A549 (cell line): ENCODE results near the gene TMEM158. TPM values are rescaled to one million over a fixed set of nuclear protein-coding genes. Genes with fewer than 3 reads are reported as not detected.

Experiments
- ATAC-seq, 2 experiments: fragments of 200-7000 bp in 1 of 2; fragments of >200 bp in 1 of 2; cut with Nextera tagmentation in 1 of 2; cut with Tn5 transposase in 1 of 2; 3 replicates each; pipeline versions ENCODE4 v1.8.0 to v1.9.1; 2018 to 2020; ENCODE audit warnings: mild to moderate bottlenecking in 1 of 2, moderate library complexity in 1 of 2
- CTCF ChIA-PET: fragments of 300-600 bp; sonication (Branson Sonifier 250); formaldehyde crosslinking; extraction: SDS; loops from one replicate; lab custom pipeline; 2021; ENCODE audit warnings: antibody characterized with exemption, inconsistent platforms; lab: Yijun Ruan, JAX
- POLR2A ChIA-PET: fragments of 350-600 bp; formaldehyde crosslinking; extraction: SDS; loops from one replicate; lab custom pipeline; 2021; ENCODE audit warnings: antibody characterized with exemption, inconsistent platforms; lab: Yijun Ruan, JAX
- DNase-seq, 2 experiments: peaks; one replicate each; pipeline versions ENCODE4 v3.0.0 to v3.0.0-alpha.2; 2011 to 2016; ENCODE audit warnings: low read depth in 1 of 2, low spot score in 1 of 2
- FAIRE-seq: peaks from 2 replicates; lab custom pipeline; 2011; peaks lifted over from hg19 to GRCh38; lab: Jason Lieb, UNC
- H3K27ac ChIP-seq, 2 experiments: fragments of >200 bp; sonication (Bioruptor Twin); formaldehyde crosslinking; 3 replicates each; pipeline ENCODE4 v1.5.1; 2016 to 2017
- H3K4me1 ChIP-seq: fragments of >200 bp; sonication (Bioruptor Twin); formaldehyde crosslinking; 3 replicates; pipeline ENCODE4 v1.6.1; 2016
- H3K4me2 ChIP-seq: fragments of >200 bp; sonication (Bioruptor Twin); formaldehyde crosslinking; 3 replicates; pipeline ENCODE4 v1.6.1; 2016
- H3K4me3 ChIP-seq: fragments of >200 bp; sonication (Bioruptor Twin); formaldehyde crosslinking; 3 replicates; pipeline ENCODE4 v1.5.1; 2016
- H3K9me3 ChIP-seq: fragments of >200 bp; sonication (Bioruptor Twin); formaldehyde crosslinking; 3 replicates; pipeline ENCODE4 v1.6.1; 2016
- CBX8 ChIP-seq: fragments of 200-600 bp; sonication (generic); IDR thresholded peaks from 2 replicates; pipeline ENCODE4 v1.6.1; 2016
- ELK1 ChIP-seq: fragments of 150-350 bp; IDR thresholded peaks from 2 replicates; pipeline ENCODE4 v1.6.1; 2014; ENCODE audit warnings: low read depth, mild to moderate bottlenecking, low read length
- FOSL2 ChIP-seq, 2 experiments: fragments of 450-650 bp in 1 of 2; fragments of >200 bp in 1 of 2; sonication (Bioruptor Twin) in 1 of 2; formaldehyde crosslinking; IDR thresholded peaks; 2 replicates each; pipeline versions ENCODE4 v1.5.0 to v1.6.1; 2016 to 2020; ENCODE audit warnings: mild to moderate bottlenecking in 1 of 2, moderate library complexity in 1 of 2
- FOXS1 ChIP-seq: fragments of 250-450 bp; sonication (Bioruptor Pico); IDR thresholded peaks from 2 replicates; pipeline ENCODE4 v1.5.0; 2020; ENCODE audit warnings: mild to moderate bottlenecking, moderate library complexity
- JUN ChIP-seq, 2 experiments: fragments of >200 bp; sonication (Bioruptor Twin); formaldehyde crosslinking; IDR thresholded peaks; 2 replicates in 1 of 2; 3 replicates in 1 of 2; pipeline ENCODE4 v1.6.1; 2016 to 2017
- JUNB ChIP-seq: fragments of >200 bp; sonication (Bioruptor Twin); formaldehyde crosslinking; IDR thresholded peaks from 2 replicates; pipeline ENCODE4 v1.6.1; 2016
- KDM1A ChIP-seq: fragments of 200-600 bp; sonication (generic); IDR thresholded peaks from 2 replicates; pipeline ENCODE4 v1.6.1; 2016; ENCODE audit warnings: low read depth, mild to moderate bottlenecking
- KDM5A ChIP-seq: fragments of 200-600 bp; sonication (generic); IDR thresholded peaks from 2 replicates; pipeline ENCODE4 v1.6.1; 2016; ENCODE audit warnings: antibody characterized with exemption, mild to moderate bottlenecking
- MAZ ChIP-seq: fragments of 150-350 bp; IDR thresholded peaks from 2 replicates; pipeline ENCODE4 v1.6.1; 2014; ENCODE audit warnings: antibody characterized with exemption, low read depth, low read length, borderline replicate concordance
- NFE2L2 ChIP-seq: fragments of 150-350 bp; conservative IDR thresholded peaks from 2 replicates; pipeline ENCODE4 v1.6.1; 2014; ENCODE audit warnings: low read length
- RAD21 ChIP-seq, 2 experiments: fragments of >200 bp in 1 of 2; sonication (Bioruptor Twin) in 1 of 2; formaldehyde crosslinking in 1 of 2; IDR thresholded peaks in 1 of 2; conservative IDR thresholded peaks in 1 of 2; 2 replicates in 1 of 2; 3 replicates in 1 of 2; pipeline ENCODE4 v1.6.1; 2012 to 2018; ENCODE audit warnings: inconsistent platforms in 1 of 2
- RFX5 ChIP-seq: fragments of 450-650 bp; IDR thresholded peaks from 2 replicates; pipeline ENCODE4 v1.7.1; 2014; ENCODE audit warnings: antibody characterized with exemption, mild to moderate bottlenecking, moderate library complexity
- TFCP2L1 ChIP-seq: fragments of 250-450 bp; sonication (Bioruptor Pico); IDR thresholded peaks from 2 replicates; pipeline ENCODE4 v1.5.0; 2021; ENCODE audit warnings: mild to moderate bottlenecking
- ZFP36 ChIP-seq: fragments of 450-650 bp; IDR thresholded peaks from 2 replicates; pipeline ENCODE4 v1.6.1; 2014; ENCODE audit warnings: borderline replicate concordance; ENCODE audit not compliant: partially characterized antibody
- ZSCAN20 ChIP-seq: fragments of 250-450 bp; sonication (Bioruptor Pico); IDR thresholded peaks from 2 replicates; pipeline ENCODE4 v1.8.0; 2022; ENCODE audit warnings: mild to moderate bottlenecking, moderate library complexity
- WGBS: methylation state at CpG from one replicate; pipeline ENCODE4 v1.1.6; 2017; ENCODE audit errors: missing lambda C conversion rate; 5-methylcytosine and 5-hydroxymethylcytosine counted together
- polyA plus RNA-seq, 4 experiments: library from polyadenylated mRNA; depleted of rRNA in 3 of 4; stranded (reverse); fragments of >200 nt; fragmentation: RNase III in 1 of 4; extraction: RNeasy Plus Mini Kit Qiagen cat#74134 plus additional on column Dnase treatment in 1 of 4; gene quantifications; 2 replicates in 3 of 4; 3 replicates in 1 of 4; pipeline ENCODE4 v1.2.3, GENCODE V29; 2011 to 2017
- TF ChIP-seq, protein P1 (sequence below): fragments of 450-650 bp; IDR thresholded peaks from 2 replicates; pipeline ENCODE4 v1.6.1; 2014; ENCODE audit warnings: antibody characterized with exemption
- TF ChIP-seq, protein P2 (sequence below): fragments of >200 bp; sonication (Bioruptor Twin); formaldehyde crosslinking; IDR thresholded peaks from 3 replicates; pipeline ENCODE4 v1.6.1; 2016
- TF ChIP-seq, protein P3 (sequence below): fragments of 250-450 bp; sonication (Bioruptor Pico); IDR thresholded peaks from 2 replicates; pipeline ENCODE4 v1.5.0; 2020; ENCODE audit warnings: low read depth, mild to moderate bottlenecking, moderate library complexity

Gene TMEM158
- polyA plus RNA-seq, 2 of the 4 experiments (the other 2 are of a cell fraction): 1.8 to 3.4 TPM

GRCh38 chr3:45272032-45272810 lies 46.1 kb upstream of the TMEM158 start:
- peaks cover 6% of the 10 kb centered on the region; the same call in 1 of the 3 replicates for H3K4me1 ChIP-seq
- no peaks in the 10 kb centered on the region; the same call in 2 of the 3 replicates for H3K9me3 ChIP-seq
- no peak overlapping the region for H3K4me2 ChIP-seq
- no peak overlapping the region for H3K4me3 ChIP-seq
- FAIRE-seq (no peak), DNase-seq (no peak), ATAC-seq (no peak)
- POLR2A ChIA-PET: no interaction called here
- WGBS: 76% methylated on average over 6 of the region's 6 CpGs
- TF ChIP-seq CBX8 (no peak), KDM5A (no peak), TFCP2L1 (CRISPR knock-in tag) (no peak), RAD21 (conservative IDR thresholded peaks at IDR 0.05 in 1 of 2, IDR thresholded peaks at IDR 0.05 in 1 of 2) (no peak), FOSL2 (IDR thresholded peaks at IDR 0.05) (no peak), FOSL2 (CRISPR knock-in tag; IDR thresholded peaks at IDR 0.05) (no peak), JUNB (no peak), MAZ (no peak)
- TF ChIP-seq, protein P1, sequence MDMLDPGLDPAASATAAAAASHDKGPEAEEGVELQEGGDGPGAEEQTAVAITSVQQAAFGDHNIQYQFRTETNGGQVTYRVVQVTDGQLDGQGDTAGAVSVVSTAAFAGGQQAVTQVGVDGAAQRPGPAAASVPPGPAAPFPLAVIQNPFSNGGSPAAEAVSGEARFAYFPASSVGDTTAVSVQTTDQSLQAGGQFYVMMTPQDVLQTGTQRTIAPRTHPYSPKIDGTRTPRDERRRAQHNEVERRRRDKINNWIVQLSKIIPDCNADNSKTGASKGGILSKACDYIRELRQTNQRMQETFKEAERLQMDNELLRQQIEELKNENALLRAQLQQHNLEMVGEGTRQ: no peak
- CTCF ChIA-PET: no interaction called here
- H3K27ac ChIP-seq: no peak overlapping the region

DNA sequence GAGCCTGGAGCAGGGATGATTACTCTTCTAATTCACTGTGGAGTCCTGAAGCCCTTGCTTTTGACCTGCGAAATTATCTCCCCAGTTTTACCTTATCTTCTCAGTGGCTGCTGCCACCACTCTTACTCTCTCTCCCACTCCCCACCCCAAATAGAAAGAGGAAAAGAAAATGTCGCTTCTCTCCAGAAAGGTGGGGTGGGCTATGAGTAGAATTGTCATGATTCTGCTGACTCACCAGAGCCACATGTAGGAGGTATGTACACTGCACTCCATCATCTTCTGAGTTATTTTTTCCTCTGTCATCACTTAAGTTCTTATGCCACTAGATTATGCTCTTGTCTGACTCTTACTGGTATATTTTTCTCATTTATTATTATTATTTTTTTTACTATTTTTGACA lies 43.9 kb upstream of the TMEM158 start:
- FAIRE-seq (no peak), DNase-seq (no peak), ATAC-seq (no peak)
- 77% methylated on average over 2 of the region's 2 CpGs for WGBS
- H3K4me3 ChIP-seq: no peak overlapping the region
- ChIA-PET CTCF (no interaction called here), POLR2A (no interaction called here)
- no peaks in the 10 kb centered on the region for H3K9me3 ChIP-seq
- H3K4me1 ChIP-seq: peaks cover 6% of the 10 kb centered on the region; the same call in 1 of the 3 replicates
- no peak overlapping the region for H3K27ac ChIP-seq
- TF ChIP-seq, protein P2, sequence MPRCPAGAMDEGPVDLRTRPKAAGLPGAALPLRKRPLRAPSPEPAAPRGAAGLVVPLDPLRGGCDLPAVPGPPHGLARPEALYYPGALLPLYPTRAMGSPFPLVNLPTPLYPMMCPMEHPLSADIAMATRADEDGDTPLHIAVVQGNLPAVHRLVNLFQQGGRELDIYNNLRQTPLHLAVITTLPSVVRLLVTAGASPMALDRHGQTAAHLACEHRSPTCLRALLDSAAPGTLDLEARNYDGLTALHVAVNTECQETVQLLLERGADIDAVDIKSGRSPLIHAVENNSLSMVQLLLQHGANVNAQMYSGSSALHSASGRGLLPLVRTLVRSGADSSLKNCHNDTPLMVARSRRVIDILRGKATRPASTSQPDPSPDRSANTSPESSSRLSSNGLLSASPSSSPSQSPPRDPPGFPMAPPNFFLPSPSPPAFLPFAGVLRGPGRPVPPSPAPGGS: no peak
- no peak for TF ChIP-seq KDM1A
- no peak for TF ChIP-seq JUN (IDR thresholded peaks at IDR 0.05)
- no peak for TF ChIP-seq NFE2L2
- no peak overlapping the region for H3K4me2 ChIP-seq

DNA sequence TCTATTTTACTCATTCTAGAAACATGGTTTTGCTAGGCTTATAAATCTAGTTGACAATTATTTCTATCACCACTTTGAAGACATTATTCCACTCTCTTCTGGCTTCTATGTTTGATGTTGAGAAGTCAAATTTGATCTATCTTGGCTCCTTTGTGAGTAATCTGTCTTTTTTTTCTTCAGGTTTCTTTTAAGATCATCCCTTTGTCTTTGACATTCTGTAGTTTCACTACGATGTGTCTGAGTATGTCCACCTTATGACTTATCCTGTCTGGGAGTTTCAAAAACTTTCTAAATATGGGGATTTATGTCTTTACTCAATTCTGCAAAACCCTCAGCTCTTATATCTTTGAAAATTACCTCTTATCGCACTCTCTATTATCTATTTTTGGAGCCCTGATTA lies 41.0 kb upstream of the TMEM158 start:
- 64% methylated on average over 2 of the region's 2 CpGs for WGBS
- ATAC-seq: no peak
- TF ChIP-seq, protein P1: no peak
- TF ChIP-seq MAZ (no peak), ZFP36 (no peak), ELK1 (no peak), CBX8 (no peak), ZSCAN20 (CRISPR knock-in tag) (no peak), RAD21 (conservative IDR thresholded peaks at IDR 0.05 in 1 of 2, IDR thresholded peaks at IDR 0.05 in 1 of 2) (no peak), FOXS1 (CRISPR knock-in tag) (no peak), RFX5 (no peak)
- TF ChIP-seq, protein P3, sequence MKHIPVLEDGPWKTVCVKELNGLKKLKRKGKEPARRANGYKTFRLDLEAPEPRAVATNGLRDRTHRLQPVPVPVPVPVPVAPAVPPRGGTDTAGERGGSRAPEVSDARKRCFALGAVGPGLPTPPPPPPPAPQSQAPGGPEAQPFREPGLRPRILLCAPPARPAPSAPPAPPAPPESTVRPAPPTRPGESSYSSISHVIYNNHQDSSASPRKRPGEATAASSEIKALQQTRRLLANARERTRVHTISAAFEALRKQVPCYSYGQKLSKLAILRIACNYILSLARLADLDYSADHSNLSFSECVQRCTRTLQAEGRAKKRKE: no peak
- no peaks in the 10 kb centered on the region for H3K4me1 ChIP-seq
- no peak overlapping the region for H3K4me3 ChIP-seq
- H3K4me2 ChIP-seq: no peak overlapping the region
- no peaks in the 10 kb centered on the region for H3K9me3 ChIP-seq
- FAIRE-seq: no peak
- no peak overlapping the region for H3K27ac ChIP-seq
- no peak for DNase-seq
- CTCF ChIA-PET: no interaction called here
- POLR2A ChIA-PET: no interaction called here
